ENCODE data around the gene PARM1. TPM values are rescaled to one million over a fixed set of nuclear protein-coding genes. Genes with fewer than 3 reads are reported as not detected.

The PARM1 gene
- total and polyA plus RNA-seq, 2 experiments from 2014 or later: 4.9 to 10.4 TPM

GRCh38 chr4:74950200-74950599, 17.3 kb downstream of the PARM1 start:
- H4K20me1 ChIP-seq (replicated peaks; ENCODE audit: insufficient read depth): no peaks in the 10 kb centered on the region
- no peaks in the 10 kb centered on the region for H3K27me3 ChIP-seq (ENCODE audit: insufficient read depth)
- ATAC-seq: no peak
- no peak overlapping the region for H3K4me2 ChIP-seq
- no peak overlapping the region for H2AFZ ChIP-seq
- no peaks in the 10 kb centered on the region for H3K36me3 ChIP-seq (ENCODE audit: insufficient read depth)
- no peaks in the 10 kb centered on the region for H3K36me3 Mint-ChIP-seq (ENCODE audit: low read depth)
- H3K27me3 Mint-ChIP-seq (ENCODE audit: insufficient read depth, low read depth, poor library complexity): no peaks in the 10 kb centered on the region
- no peaks in the 10 kb centered on the region for H3K4me1 Mint-ChIP-seq
- H3K4me3 Mint-ChIP-seq: no peak overlapping the region
- no peaks in the 10 kb centered on the region for H3F3A ChIP-seq (replicated peaks; ENCODE audit: low read depth)
- H3K79me2 ChIP-seq (replicated peaks; ENCODE audit: insufficient read depth): no peaks in the 10 kb centered on the region
- DNase-seq (ENCODE audit: low spot score): no peak
- no peak overlapping the region for H3K27ac ChIP-seq (ENCODE audit: low read depth)
- no peak for TF ChIP-seq NANOG (IDR thresholded peaks at IDR 0.05; ENCODE audit: borderline replicate concordance)
- no peak for TF ChIP-seq EZH2phosphoT487 (IDR thresholded peaks at IDR 0.05; ENCODE audit: unreplicated experiment)
- TF ChIP-seq CTCF (conservative IDR thresholded peaks at IDR 0.05; ENCODE audit: low read depth in 2 of 2): no peak
- H3K9me2 ChIP-seq (ENCODE audit: insufficient read depth): no peaks in the 10 kb centered on the region
- H3K27ac Mint-ChIP-seq: no peak overlapping the region
- H3K4me1 ChIP-seq (ENCODE audit: insufficient read depth): no peaks in the 10 kb centered on the region
- H3K4me3 ChIP-seq: no peak overlapping the region
- peaks cover 3% of the 10 kb centered on the region; the same call in 1 of the 3 replicates for H3K9me3 Mint-ChIP-seq

- H3K36me3 ChIP-seq (ENCODE audit: insufficient read depth): no peaks in the 10 kb centered on the region
- TF ChIP-seq POLR2AphosphoS5 (IDR thresholded peaks at IDR 0.05; ENCODE audit: low read depth): no peak
- TF ChIP-seq EZH2 (IDR thresholded peaks at IDR 0.05; ENCODE audit: low read depth, unreplicated experiment): no peak
- TF ChIP-seq EZH2phosphoT487 (IDR thresholded peaks at IDR 0.05; ENCODE audit: unreplicated experiment): no peak
- TF ChIP-seq, protein P1, sequence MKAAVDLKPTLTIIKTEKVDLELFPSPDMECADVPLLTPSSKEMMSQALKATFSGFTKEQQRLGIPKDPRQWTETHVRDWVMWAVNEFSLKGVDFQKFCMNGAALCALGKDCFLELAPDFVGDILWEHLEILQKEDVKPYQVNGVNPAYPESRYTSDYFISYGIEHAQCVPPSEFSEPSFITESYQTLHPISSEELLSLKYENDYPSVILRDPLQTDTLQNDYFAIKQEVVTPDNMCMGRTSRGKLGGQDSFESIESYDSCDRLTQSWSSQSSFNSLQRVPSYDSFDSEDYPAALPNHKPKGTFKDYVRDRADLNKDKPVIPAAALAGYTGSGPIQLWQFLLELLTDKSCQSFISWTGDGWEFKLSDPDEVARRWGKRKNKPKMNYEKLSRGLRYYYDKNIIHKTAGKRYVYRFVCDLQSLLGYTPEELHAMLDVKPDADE (IDR thresholded peaks at IDR 0.05): no peak
- no peak for TF ChIP-seq CTCF (conservative IDR thresholded peaks at IDR 0.05; ENCODE audit: low read depth in 2 of 2)
- TF ChIP-seq, protein P2, sequence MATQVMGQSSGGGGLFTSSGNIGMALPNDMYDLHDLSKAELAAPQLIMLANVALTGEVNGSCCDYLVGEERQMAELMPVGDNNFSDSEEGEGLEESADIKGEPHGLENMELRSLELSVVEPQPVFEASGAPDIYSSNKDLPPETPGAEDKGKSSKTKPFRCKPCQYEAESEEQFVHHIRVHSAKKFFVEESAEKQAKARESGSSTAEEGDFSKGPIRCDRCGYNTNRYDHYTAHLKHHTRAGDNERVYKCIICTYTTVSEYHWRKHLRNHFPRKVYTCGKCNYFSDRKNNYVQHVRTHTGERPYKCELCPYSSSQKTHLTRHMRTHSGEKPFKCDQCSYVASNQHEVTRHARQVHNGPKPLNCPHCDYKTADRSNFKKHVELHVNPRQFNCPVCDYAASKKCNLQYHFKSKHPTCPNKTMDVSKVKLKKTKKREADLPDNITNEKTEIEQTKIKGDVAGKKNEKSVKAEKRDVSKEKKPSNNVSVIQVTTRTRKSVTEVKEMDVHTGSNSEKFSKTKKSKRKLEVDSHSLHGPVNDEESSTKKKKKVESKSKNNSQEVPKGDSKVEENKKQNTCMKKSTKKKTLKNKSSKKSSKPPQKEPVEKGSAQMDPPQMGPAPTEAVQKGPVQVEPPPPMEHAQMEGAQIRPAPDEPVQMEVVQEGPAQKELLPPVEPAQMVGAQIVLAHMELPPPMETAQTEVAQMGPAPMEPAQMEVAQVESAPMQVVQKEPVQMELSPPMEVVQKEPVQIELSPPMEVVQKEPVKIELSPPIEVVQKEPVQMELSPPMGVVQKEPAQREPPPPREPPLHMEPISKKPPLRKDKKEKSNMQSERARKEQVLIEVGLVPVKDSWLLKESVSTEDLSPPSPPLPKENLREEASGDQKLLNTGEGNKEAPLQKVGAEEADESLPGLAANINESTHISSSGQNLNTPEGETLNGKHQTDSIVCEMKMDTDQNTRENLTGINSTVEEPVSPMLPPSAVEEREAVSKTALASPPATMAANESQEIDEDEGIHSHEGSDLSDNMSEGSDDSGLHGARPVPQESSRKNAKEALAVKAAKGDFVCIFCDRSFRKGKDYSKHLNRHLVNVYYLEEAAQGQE (IDR thresholded peaks at IDR 0.05; ENCODE audit: unreplicated experiment): no peak
- TF ChIP-seq JUNB (IDR thresholded peaks at IDR 0.05; ENCODE audit: unreplicated experiment): no peak
- TF ChIP-seq STAT1 (IDR thresholded peaks at IDR 0.05; ENCODE audit: unreplicated experiment): no peak
- no peak for TF ChIP-seq CREB1 (CRISPR knock-in tag; IDR thresholded peaks at IDR 0.05; ENCODE audit: low read depth)
- H3K4me3 ChIP-seq: no peak overlapping the region
- DNase-seq (ENCODE audit: low spot score) (no peak), ATAC-seq (no peak)
- no peak overlapping the region for H3K27ac Mint-ChIP-seq
- H3K27ac ChIP-seq (ENCODE audit: low read depth): no peak overlapping the region
- H3K36me3 Mint-ChIP-seq (ENCODE audit: low read depth): no peaks in the 10 kb centered on the region
- no peaks in the 10 kb centered on the region for H3K79me2 ChIP-seq (replicated peaks; ENCODE audit: insufficient read depth)
- no peak overlapping the region for H2AFZ ChIP-seq
- 0 out of 3 replicates have a peak, but pooled peaks cover 4% of the 10 kb centered on the region for H3K4me1 Mint-ChIP-seq
- H3K27me3 Mint-ChIP-seq (ENCODE audit: insufficient read depth, low read depth, poor library complexity): no peaks in the 10 kb centered on the region
- no peaks in the 10 kb centered on the region for H3K4me1 ChIP-seq (ENCODE audit: insufficient read depth)
- H3F3A ChIP-seq (replicated peaks; ENCODE audit: low read depth): no peaks in the 10 kb centered on the region
- H3K4me3 Mint-ChIP-seq: no peak overlapping the region
- H4K20me1 ChIP-seq (replicated peaks; ENCODE audit: insufficient read depth): no peaks in the 10 kb centered on the region
- peaks cover 3% of the 10 kb centered on the region; the same call in 1 of the 3 replicates for H3K9me3 Mint-ChIP-seq
- no peaks in the 10 kb centered on the region for H3K9me2 ChIP-seq (ENCODE audit: insufficient read depth)
- no peaks in the 10 kb centered on the region for H3K27me3 ChIP-seq (ENCODE audit: insufficient read depth)
- no peak overlapping the region for H3K4me2 ChIP-seq
Observed at GRCh38 chr4:74950882-74951281, 18.0 kb downstream of the PARM1 start.
